ENCODE results near the gene TCF21. TPM values are rescaled to one million over a fixed set of nuclear protein-coding genes. Genes with fewer than 3 reads are reported as not detected.
A peak's percentile ranks its signal among the peaks of the same experiment; 100 is the strongest.

TCF21 gene
- total RNA-seq, 1 donor from 2014 or later: 56.2 TPM

DNA sequence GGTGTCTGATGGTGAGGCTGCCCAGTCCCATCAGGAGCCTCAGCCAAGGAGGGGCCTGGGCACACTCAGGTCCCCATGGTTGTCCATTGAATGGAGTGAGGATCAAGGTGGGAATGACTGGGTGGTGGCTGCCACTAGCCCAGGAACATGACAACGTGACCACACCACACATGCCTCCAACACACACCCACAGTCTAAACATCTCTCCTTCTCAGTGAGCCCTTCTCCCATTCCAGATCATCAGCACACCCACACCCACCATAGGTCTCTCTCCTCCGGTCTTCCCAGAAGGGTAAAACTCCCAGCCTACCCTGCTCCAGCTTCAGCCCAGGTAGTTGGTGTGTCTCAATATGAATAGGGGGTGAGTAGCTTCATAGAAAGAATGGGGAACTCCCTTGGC lies 5.5 kb downstream of the TCF21 start:
- Histone ChIP-seq H3K4me1 (peaks cover 6% of the 10 kb centered on the region), H3K4me3 (peak overlapping the region; percentile 56), H3K36me3 (no peaks in the 10 kb centered on the region), H3K27ac (peak overlapping the region; percentile 85), H3K27me3 (peaks cover 87% of the 10 kb centered on the region), H3K9me3 (no peaks in the 10 kb centered on the region)
- no peak for DNase-seq
- TF ChIP-seq, protein P1, sequence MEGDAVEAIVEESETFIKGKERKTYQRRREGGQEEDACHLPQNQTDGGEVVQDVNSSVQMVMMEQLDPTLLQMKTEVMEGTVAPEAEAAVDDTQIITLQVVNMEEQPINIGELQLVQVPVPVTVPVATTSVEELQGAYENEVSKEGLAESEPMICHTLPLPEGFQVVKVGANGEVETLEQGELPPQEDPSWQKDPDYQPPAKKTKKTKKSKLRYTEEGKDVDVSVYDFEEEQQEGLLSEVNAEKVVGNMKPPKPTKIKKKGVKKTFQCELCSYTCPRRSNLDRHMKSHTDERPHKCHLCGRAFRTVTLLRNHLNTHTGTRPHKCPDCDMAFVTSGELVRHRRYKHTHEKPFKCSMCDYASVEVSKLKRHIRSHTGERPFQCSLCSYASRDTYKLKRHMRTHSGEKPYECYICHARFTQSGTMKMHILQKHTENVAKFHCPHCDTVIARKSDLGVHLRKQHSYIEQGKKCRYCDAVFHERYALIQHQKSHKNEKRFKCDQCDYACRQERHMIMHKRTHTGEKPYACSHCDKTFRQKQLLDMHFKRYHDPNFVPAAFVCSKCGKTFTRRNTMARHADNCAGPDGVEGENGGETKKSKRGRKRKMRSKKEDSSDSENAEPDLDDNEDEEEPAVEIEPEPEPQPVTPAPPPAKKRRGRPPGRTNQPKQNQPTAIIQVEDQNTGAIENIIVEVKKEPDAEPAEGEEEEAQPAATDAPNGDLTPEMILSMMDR (IDR thresholded peaks at IDR 0.05): no peak
- intact Hi-C loops (cut with DNase I): no loop called here
- ATAC-seq: no peak

DNA sequence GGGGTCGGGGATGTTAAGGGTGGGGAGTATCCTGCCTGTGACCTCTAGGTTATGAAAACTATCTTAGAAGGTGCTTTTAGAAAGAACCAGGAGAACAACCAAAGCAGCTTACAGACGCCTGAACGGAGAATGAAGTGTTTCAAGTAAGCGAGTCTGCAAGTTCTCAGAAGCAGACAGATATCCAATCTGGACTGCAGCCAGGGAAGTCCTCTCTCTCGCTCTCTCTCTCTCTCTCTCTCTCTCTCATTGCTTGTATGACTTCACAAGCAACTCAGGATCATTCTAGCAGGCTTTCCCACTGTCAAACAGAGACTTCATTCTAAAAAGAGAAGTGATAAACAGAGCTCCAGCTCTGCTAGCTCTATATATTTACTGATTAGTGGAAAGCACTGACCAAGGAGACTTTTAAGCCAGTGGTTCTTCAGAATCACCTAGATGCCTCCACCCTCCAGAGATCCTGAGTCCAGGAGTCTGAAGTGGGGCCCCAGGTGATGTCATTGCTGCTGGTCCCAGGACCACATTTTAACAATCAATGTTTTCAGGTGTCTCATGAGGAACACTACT lies 6.0 kb downstream of the TCF21 start:
- Histone ChIP-seq H3K9me3 (no peaks in the 10 kb centered on the region), H3K27me3 (peaks cover 82% of the 10 kb centered on the region), H3K4me1 (peaks cover 6% of the 10 kb centered on the region), H3K4me3 (peak overlapping the region; percentile 56), H3K36me3 (no peaks in the 10 kb centered on the region), H3K27ac (peak overlapping the region; percentile 85)
- TF ChIP-seq, protein P1 (IDR thresholded peaks at IDR 0.05): no peak
- DNase-seq: no peak
- no peak for ATAC-seq
- intact Hi-C loops (cut with DNase I): no loop called here

DNA sequence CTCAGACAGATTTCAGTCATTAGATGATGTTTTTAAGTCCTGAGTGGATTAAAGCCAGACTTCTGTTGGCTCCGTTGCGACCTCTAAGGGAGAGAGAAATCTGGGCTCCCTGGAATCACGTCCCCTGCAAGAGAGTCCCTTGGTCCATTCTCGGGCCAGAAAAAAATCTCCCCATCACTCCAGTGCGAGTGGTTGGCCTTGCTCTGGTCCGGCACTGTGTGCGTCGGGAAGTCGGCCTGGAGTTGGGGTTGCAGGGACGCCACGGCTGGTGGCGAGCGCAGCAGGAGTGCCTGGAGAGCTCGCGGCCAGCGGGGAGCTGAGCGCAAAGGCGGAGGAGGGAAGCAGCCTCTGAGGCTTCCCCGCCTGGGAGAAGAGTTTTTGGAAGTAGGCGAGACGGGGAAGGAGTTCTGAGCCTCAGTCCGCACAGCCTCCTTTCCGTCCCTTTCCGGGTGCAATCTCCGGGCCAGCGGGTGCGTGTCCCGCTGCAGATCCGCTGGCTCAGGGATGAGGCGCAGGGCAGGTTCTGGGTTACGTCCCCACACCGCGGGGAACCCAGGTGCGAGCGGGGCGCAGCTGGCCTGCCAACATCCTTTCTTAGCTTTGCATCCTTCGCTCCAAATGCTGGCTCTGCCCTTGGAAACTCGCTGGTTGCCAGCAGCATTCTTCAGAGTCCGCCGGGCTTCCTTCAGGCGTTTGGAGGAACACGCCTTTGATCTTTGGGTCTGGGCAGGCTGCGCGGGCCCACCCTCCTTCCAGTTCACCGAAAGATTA lies 6.8 kb downstream of the TCF21 start:
- H3K27ac ChIP-seq: peak overlapping the region; percentile 68
- no peak for DNase-seq
- ATAC-seq: peak; percentile 40
- TF ChIP-seq, protein P1 (IDR thresholded peaks at IDR 0.05): no peak
- H3K4me3 ChIP-seq: peak overlapping the region; percentile 56
- peaks cover 74% of the 10 kb centered on the region for H3K27me3 ChIP-seq
- H3K9me3 ChIP-seq: no peaks in the 10 kb centered on the region
- peaks cover 6% of the 10 kb centered on the region for H3K4me1 ChIP-seq
- no peaks in the 10 kb centered on the region for H3K36me3 ChIP-seq
- intact Hi-C loops (cut with DNase I): no loop called here

DNA sequence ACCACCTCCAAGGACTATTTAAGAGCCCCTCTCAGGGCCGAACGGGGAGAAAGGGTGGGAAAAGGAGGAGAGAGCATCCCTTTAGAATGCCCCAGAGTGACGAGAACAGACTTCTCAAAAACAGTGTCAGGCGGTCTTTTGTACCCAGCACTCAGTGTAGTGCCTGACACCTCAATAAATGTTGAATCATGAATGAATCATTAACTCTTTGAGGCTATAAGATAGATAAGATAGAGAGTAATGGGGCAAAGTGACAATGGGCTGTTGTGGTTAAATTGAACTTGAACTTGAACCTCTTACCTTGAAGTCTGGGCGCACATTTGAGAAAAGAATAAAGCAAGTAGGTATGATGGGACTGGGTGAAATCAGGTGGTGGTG lies 7.4 kb downstream of the TCF21 start:
- no peaks in the 10 kb centered on the region for H3K36me3 ChIP-seq
- DNase-seq (no peak), ATAC-seq (no peak)
- H3K27me3 ChIP-seq: peaks cover 68% of the 10 kb centered on the region
- H3K27ac ChIP-seq: peak overlapping the region; percentile 68
- peak overlapping the region; percentile 56 for H3K4me3 ChIP-seq
- peaks cover under 1% of the 10 kb centered on the region for H3K4me1 ChIP-seq
- H3K9me3 ChIP-seq: no peaks in the 10 kb centered on the region
- TF ChIP-seq, protein P1 (IDR thresholded peaks at IDR 0.05): no peak
- intact Hi-C loops (cut with DNase I): no loop called here

DNA sequence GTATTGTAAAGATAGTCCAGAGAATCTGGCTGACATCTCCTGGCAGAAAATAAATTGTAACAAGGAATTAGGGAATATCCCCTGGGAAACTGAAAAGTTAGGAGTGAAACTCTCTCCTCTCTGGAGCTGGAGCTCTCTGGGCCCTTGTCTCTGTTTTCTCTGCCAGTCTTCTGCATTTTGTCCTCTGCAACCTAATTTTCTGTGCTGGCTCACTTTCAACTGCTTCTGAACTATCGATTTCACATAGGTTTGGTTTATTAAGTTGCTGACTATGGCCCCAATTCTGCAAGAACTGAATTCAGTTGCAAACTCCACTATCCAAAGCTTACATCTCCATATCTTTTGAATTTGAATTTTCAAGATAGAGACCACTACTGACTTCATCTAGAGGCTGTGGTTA lies 9.3 kb downstream of the TCF21 start:
- DNase-seq: no peak
- intact Hi-C loops (cut with DNase I): no loop called here
- no peak for ATAC-seq
- peaks cover 49% of the 10 kb centered on the region for H3K27me3 ChIP-seq
- TF ChIP-seq, protein P1 (IDR thresholded peaks at IDR 0.05): no peak
- H3K27ac ChIP-seq: no peak overlapping the region
- no peaks in the 10 kb centered on the region for H3K36me3 ChIP-seq
- H3K4me1 ChIP-seq: no peaks in the 10 kb centered on the region
- H3K9me3 ChIP-seq: no peaks in the 10 kb centered on the region
- H3K4me3 ChIP-seq: no peak overlapping the region

Data from upper lobe of right lung (tissue), 1 donor.